Measurements from ENCODE around the gene ZNF577.

DNA sequence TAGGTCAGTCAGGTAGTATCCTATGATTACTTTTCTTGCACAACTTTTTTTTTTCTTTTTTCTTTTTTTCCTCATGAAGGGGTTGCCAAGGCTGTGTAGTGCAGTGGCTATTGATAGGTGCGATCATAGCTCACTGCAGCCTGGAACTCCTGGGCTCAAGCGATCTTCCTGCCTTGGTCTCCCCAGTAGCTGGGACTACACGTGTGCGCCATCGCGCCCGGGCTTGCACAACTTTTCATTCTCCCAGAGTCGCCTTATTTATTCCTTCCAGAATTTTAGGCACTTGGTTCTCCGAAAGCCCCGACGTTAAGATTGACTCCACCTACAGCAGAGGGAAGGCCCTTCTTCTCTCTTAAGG lies 38.7 kb upstream of the ZNF577 start:
- TF ChIP-seq CTCF (conservative IDR thresholded peaks at IDR 0.05) (no peak), EZH2 (IDR thresholded peaks at IDR 0.05; ENCODE audit: low read depth) (no peak)
